Activated naive CD4-positive, alpha-beta T cell treated with anti-CD3 and anti-CD28 coated beads, Interleukin-2, amount 10 ng/mL, durations not matched to agents 7 days and 5 days (primary cell): ENCODE results near the gene ELMOD1.

Experiments
- CTCF ChIA-PET: fragments of 350-600 bp; sonication (Branson Sonifier 250); formaldehyde crosslinking; loops from one replicate; lab custom pipeline; 2021; ENCODE audit warnings: antibody characterized with exemption; lab: Charles Lee
- DNase-seq: peaks from one replicate; pipeline ENCODE4 v3.0.0-alpha.2; 2020
- H3K27ac Mint-ChIP-seq: one replicate; pipeline ENCODE4 v1.8.0; 2021; ENCODE audit warnings: mild to moderate bottlenecking, moderate library complexity, mixed read lengths
- H3K27me3 Mint-ChIP-seq: one replicate; pipeline ENCODE4 v1.8.0; 2021; ENCODE audit warnings: mild to moderate bottlenecking, mixed read lengths
- H3K36me3 Mint-ChIP-seq: one replicate; pipeline ENCODE4 v1.8.0; 2021; ENCODE audit warnings: mixed read lengths
- H3K4me1 Mint-ChIP-seq: one replicate; pipeline ENCODE4 v1.8.0; 2021; ENCODE audit warnings: mixed read lengths
- H3K4me3 Mint-ChIP-seq: one replicate; pipeline ENCODE4 v1.8.0; 2021; ENCODE audit warnings: mild to moderate bottlenecking, moderate library complexity, mixed read lengths
- H3K9me3 Mint-ChIP-seq: one replicate; pipeline ENCODE4 v1.8.0; 2021; ENCODE audit warnings: mixed read lengths

Gene ELMOD1

DNA sequence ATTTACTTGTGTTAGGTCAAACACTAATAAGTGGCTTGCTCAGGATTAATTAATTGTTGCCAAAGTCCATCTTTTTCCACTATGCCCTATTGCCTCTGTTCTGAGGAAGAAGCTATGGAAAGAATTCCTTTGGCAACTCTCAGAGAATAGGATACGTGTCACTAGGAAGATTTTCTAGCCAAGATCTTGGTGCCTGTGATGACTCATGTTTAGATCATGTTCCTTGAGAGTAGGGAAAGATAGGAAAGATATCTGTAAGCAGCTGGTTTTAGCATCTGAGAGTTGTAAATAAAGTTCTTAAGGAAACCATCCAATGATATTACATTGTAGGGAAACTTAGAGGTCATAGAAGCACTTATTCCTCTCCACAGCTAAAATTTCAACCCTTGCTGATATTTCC is 105.2 kb downstream of the ELMOD1 start:
- Mint-ChIP-seq H3K36me3 (no peaks in the 10 kb centered on the region), H3K27me3 (peaks cover 6% of the 10 kb centered on the region), H3K27ac (no peak overlapping the region), H3K4me3 (no peak overlapping the region), H3K4me1 (no peaks in the 10 kb centered on the region), H3K9me3 (no peaks in the 10 kb centered on the region)
- no peak for DNase-seq
- CTCF ChIA-PET, result interaction anchor here (0.8 kb wide), 1 partner anchor 12 kb away, joined by 3 read pairs; no protein-coding TSS in a partner anchor

GRCh38 chr11:107697291-107697690 is 106.3 kb downstream of the ELMOD1 start:
- CTCF ChIA-PET, result no interaction called here
- H3K9me3 Mint-ChIP-seq, result no peaks in the 10 kb centered on the region
- DNase-seq, result no peak
- H3K4me1 Mint-ChIP-seq, result no peaks in the 10 kb centered on the region
- no peaks in the 10 kb centered on the region for H3K36me3 Mint-ChIP-seq
- no peak overlapping the region for H3K4me3 Mint-ChIP-seq
- H3K27ac Mint-ChIP-seq, result no peak overlapping the region
- no peaks in the 10 kb centered on the region for H3K27me3 Mint-ChIP-seq

DNA sequence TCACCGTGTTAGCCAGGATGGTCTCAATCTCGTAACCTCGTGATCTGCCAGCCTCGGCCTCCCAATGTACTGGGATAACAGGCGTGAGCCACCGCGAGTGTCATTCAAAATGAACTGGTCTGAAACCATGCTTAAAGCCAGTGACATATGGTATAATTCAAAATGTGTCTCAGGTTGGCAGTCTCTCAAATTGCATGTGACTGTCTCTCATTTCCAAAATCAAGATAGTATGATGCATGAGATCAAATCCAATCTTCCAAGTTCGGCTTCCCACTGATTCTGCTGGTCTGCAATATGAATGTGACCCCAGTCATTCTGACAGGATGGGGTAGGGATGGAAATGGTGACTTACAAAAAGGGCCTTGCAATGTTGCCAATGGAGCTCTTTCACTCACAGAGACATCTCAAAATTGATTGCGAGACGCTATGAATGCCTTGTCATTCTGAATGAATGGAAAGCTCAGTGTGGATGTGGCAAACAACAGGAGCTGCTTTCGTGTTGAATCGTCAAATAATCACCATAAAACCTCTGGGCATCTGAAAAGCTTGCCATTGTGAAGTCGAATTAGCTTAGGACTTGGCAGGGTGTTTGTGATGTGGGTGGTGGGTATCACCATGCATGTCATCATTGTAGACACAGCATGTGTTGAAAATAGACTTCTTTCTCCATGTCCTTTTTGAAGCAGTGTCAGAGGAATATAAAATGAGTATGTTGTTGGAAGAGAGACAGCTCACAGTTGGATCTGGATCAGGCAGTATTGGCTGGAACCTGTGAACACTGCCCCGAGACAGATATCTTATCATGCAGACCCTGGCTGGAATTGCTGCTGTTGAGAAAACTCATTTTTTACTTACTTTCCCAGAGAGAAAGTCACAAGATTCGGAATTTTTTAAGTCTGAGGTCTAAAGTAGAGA is 108.7 kb downstream of the ELMOD1 start:
- Mint-ChIP-seq H3K4me1 (no peaks in the 10 kb centered on the region), H3K27me3 (no peaks in the 10 kb centered on the region)

DNA sequence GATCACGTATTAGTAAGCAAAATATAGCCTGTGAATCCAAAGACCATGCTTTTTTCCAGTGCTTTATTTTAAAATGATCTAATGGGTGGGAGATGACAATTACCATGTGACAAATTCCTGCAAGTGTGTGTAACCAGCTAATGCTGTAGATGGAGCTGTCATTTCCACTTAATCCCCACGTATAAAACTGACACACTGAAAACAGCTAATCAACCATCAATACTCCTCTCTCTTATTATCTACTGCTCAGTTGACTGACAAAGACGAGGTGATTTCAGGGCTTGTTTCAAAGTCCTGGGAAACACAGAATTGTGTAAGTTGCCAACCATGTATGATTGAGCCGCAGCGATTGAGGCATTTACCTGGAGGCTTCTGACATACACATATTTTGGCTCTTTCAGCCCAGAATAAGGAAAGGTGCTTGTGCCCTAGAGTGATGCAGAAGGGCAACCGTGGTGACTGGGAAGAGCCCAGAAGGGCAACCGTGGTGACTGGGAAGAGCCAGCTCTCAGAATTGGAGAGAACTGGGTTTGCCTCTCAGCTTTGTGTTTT is 111.2 kb downstream of the ELMOD1 start:
- CTCF ChIA-PET, result no interaction called here
- no peaks in the 10 kb centered on the region for H3K36me3 Mint-ChIP-seq
- H3K4me1 Mint-ChIP-seq, result no peaks in the 10 kb centered on the region
- no peak overlapping the region for H3K27ac Mint-ChIP-seq
- DNase-seq, result no peak
- no peaks in the 10 kb centered on the region for H3K27me3 Mint-ChIP-seq
- H3K9me3 Mint-ChIP-seq, result no peaks in the 10 kb centered on the region
- no peak overlapping the region for H3K4me3 Mint-ChIP-seq

More for the DNA sequence above, 108.7 kb downstream of the ELMOD1 start:
- Mint-ChIP-seq H3K36me3 (no peaks in the 10 kb centered on the region), H3K9me3 (no peaks in the 10 kb centered on the region), H3K27ac (no peak overlapping the region), H3K4me3 (no peak overlapping the region)
- CTCF ChIA-PET, result interaction anchor here (0.6 to 0.7 kb wide), 3 partner anchors 9 to 1565 kb away, joined by 3 read pairs; no protein-coding TSS in a partner anchor
- DNase-seq, result no peak

DNA sequence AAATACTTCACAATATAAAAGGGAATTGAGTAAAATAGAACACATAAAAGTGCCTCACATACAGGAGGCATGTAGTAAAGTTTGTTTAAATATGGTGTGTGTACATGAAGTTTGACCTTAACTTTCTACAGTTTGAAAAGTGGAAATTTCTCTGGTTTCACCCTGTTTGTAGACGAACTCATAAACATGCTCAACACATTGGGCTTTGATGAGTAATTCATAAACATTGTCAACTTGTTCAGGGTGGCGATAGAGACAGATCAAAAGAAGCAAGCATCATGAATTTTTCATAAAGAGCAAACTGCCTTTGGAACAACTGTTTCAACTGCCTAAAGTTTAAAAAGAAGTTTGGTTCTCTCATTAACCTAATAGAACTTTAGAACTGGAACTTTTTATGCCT is 111.8 kb downstream of the ELMOD1 start:
- CTCF ChIA-PET, result no interaction called here
- H3K27me3 Mint-ChIP-seq, result peaks cover 2% of the 10 kb centered on the region
- DNase-seq, result no peak
- no peaks in the 10 kb centered on the region for H3K9me3 Mint-ChIP-seq
- H3K4me1 Mint-ChIP-seq, result no peaks in the 10 kb centered on the region
- no peak overlapping the region for H3K27ac Mint-ChIP-seq
- H3K4me3 Mint-ChIP-seq, result no peak overlapping the region
- no peaks in the 10 kb centered on the region for H3K36me3 Mint-ChIP-seq

GRCh38 chr11:107704451-107704850 is 113.5 kb downstream of the ELMOD1 start:
- Mint-ChIP-seq H3K9me3 (no peaks in the 10 kb centered on the region), H3K4me3 (no peak overlapping the region), H3K27ac (no peak overlapping the region), H3K36me3 (no peaks in the 10 kb centered on the region), H3K4me1 (no peaks in the 10 kb centered on the region), H3K27me3 (peaks cover 4% of the 10 kb centered on the region)
- DNase-seq, result no peak
- CTCF ChIA-PET, result no interaction called here

- peaks cover 7% of the 10 kb centered on the region for H3K27me3 Mint-ChIP-seq
- DNase-seq, result no peak
These were observed 114.1 kb downstream of the ELMOD1 start for GRCh38 chr11:107705027-107705426.

GRCh38 chr11:107706531-107706930 is 115.6 kb downstream of the ELMOD1 start:
- Mint-ChIP-seq H3K27ac (no peak overlapping the region), H3K4me1 (no peaks in the 10 kb centered on the region), H3K27me3 (peaks cover 7% of the 10 kb centered on the region), H3K4me3 (no peak overlapping the region), H3K36me3 (no peaks in the 10 kb centered on the region), H3K9me3 (no peaks in the 10 kb centered on the region)
- CTCF ChIA-PET, result no interaction called here
- DNase-seq, result no peak

More at GRCh38 chr11:107705027-107705426, 114.1 kb downstream of the ELMOD1 start:
- H3K4me1 Mint-ChIP-seq, result no peaks in the 10 kb centered on the region
- H3K4me3 Mint-ChIP-seq, result no peak overlapping the region
- H3K27ac Mint-ChIP-seq, result no peak overlapping the region
- CTCF ChIA-PET, result no interaction called here
- H3K36me3 Mint-ChIP-seq, result no peaks in the 10 kb centered on the region
- no peaks in the 10 kb centered on the region for H3K9me3 Mint-ChIP-seq

DNA sequence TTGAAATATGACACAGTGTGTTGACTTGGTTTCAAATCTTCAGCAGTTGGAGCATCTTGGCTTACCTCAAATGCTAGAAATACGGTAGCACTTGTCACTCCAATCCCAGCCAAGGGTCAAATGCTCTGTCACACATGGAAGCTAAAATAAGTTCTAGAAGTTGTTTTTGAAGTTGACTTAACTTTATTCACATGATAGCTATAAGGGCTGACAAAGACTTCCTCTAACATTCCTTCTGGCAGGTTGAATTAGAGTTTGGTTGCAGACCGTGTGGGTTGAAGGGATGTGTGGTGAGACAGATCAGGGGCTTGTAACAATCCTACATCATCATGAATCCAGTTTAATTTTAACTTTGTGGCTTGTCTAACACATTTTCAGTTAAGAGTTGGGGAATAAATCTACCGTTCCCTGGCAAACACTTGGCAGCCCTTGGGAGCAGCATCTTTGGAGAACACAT is 116.3 kb downstream of the ELMOD1 start:
- no peaks in the 10 kb centered on the region for H3K9me3 Mint-ChIP-seq
- no peaks in the 10 kb centered on the region for H3K4me1 Mint-ChIP-seq
- DNase-seq, result no peak
- CTCF ChIA-PET, result no interaction called here
- H3K36me3 Mint-ChIP-seq, result no peaks in the 10 kb centered on the region
- H3K4me3 Mint-ChIP-seq, result no peak overlapping the region
- peaks cover 11% of the 10 kb centered on the region for H3K27me3 Mint-ChIP-seq
- no peak overlapping the region for H3K27ac Mint-ChIP-seq

GRCh38 chr11:107707807-107708206 is 116.9 kb downstream of the ELMOD1 start:
- Mint-ChIP-seq H3K4me3 (no peak overlapping the region), H3K27me3 (peaks cover 11% of the 10 kb centered on the region), H3K36me3 (no peaks in the 10 kb centered on the region), H3K4me1 (no peaks in the 10 kb centered on the region), H3K9me3 (no peaks in the 10 kb centered on the region), H3K27ac (no peak overlapping the region)
- CTCF ChIA-PET, result no interaction called here
- DNase-seq, result no peak

GRCh38 chr11:107708792-107709191 is 117.8 kb downstream of the ELMOD1 start:
- no peaks in the 10 kb centered on the region for H3K9me3 Mint-ChIP-seq
- no peak overlapping the region for H3K27ac Mint-ChIP-seq
- no peak for DNase-seq
- H3K4me1 Mint-ChIP-seq, result no peaks in the 10 kb centered on the region
- no peaks in the 10 kb centered on the region for H3K36me3 Mint-ChIP-seq
- H3K27me3 Mint-ChIP-seq, result peaks cover 11% of the 10 kb centered on the region
- CTCF ChIA-PET, result interaction anchor here (0.6 kb wide), 1 partner anchor 11 kb away, joined by 3 read pairs; no protein-coding TSS in a partner anchor
- H3K4me3 Mint-ChIP-seq, result no peak overlapping the region

DNA sequence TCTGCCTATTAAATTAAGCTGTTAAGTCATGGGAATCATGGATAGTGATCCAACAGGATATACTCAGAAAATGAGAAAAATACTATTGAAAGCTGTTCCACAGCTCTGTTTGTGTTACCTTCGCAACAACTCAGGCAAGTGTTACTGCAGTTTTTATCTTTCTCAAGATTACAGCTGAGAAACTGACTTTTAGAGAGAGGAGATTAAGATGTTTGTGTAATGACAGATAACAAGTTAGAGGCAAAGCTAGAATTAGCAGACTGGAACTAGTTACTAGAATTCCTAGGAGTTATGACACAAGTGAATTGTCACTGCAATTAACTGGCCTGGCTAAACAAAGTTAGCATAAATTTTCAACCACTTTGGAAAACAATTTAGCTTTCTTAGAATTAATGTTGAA is 119.4 kb downstream of the ELMOD1 start:
- H3K36me3 Mint-ChIP-seq, result no peaks in the 10 kb centered on the region
- peaks cover 11% of the 10 kb centered on the region for H3K27me3 Mint-ChIP-seq
- H3K4me3 Mint-ChIP-seq, result no peak overlapping the region
- no peak overlapping the region for H3K27ac Mint-ChIP-seq
- no peaks in the 10 kb centered on the region for H3K9me3 Mint-ChIP-seq
- H3K4me1 Mint-ChIP-seq, result no peaks in the 10 kb centered on the region
- no peak for DNase-seq
- CTCF ChIA-PET, result interaction anchor here (1.1 kb wide), 1 partner anchor 31 kb away, joined by 3 read pairs; no protein-coding TSS in a partner anchor

- H3K27me3 Mint-ChIP-seq, result peaks cover 11% of the 10 kb centered on the region
- no peak within 1 kb of the TSS for H3K27ac Mint-ChIP-seq
- H3K4me3 Mint-ChIP-seq, result no peak within 1 kb of the TSS
- DNase-seq, result no peak
- no peaks in the 10 kb centered on the region for H3K9me3 Mint-ChIP-seq
- H3K36me3 Mint-ChIP-seq, result no peaks in the 10 kb centered on the region
- no peaks in the 10 kb centered on the region for H3K4me1 Mint-ChIP-seq
- CTCF ChIA-PET, result no interaction called here
These were observed 121.2 kb downstream of the ELMOD1 start, which contains the start of gene SLN for GRCh38 chr11:107711861-107712755. Gene SLN (minus strand): TSS chr11:107712056.

- Mint-ChIP-seq H3K4me3 (no peak overlapping the region), H3K9me3 (no peaks in the 10 kb centered on the region), H3K27me3 (peaks cover 7% of the 10 kb centered on the region), H3K27ac (no peak overlapping the region), H3K36me3 (no peaks in the 10 kb centered on the region), H3K4me1 (no peaks in the 10 kb centered on the region)
- CTCF ChIA-PET, result no interaction called here
- DNase-seq, result no peak
These were observed 122.1 kb downstream of the ELMOD1 start for GRCh38 chr11:107713009-107713408.
